Measurements from ENCODE around the gene LRMDA.
A peak's percentile ranks its signal among the peaks of the same experiment; 100 is the strongest.

GRCh38 chr10:75651417-75651816, 220.0 kb downstream of the LRMDA start:
- TF ChIP-seq, protein P1, sequence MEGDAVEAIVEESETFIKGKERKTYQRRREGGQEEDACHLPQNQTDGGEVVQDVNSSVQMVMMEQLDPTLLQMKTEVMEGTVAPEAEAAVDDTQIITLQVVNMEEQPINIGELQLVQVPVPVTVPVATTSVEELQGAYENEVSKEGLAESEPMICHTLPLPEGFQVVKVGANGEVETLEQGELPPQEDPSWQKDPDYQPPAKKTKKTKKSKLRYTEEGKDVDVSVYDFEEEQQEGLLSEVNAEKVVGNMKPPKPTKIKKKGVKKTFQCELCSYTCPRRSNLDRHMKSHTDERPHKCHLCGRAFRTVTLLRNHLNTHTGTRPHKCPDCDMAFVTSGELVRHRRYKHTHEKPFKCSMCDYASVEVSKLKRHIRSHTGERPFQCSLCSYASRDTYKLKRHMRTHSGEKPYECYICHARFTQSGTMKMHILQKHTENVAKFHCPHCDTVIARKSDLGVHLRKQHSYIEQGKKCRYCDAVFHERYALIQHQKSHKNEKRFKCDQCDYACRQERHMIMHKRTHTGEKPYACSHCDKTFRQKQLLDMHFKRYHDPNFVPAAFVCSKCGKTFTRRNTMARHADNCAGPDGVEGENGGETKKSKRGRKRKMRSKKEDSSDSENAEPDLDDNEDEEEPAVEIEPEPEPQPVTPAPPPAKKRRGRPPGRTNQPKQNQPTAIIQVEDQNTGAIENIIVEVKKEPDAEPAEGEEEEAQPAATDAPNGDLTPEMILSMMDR (conservative IDR thresholded peaks at IDR 0.05; ENCODE audit: low read depth, low read length) = 0 out of 2 replicates have a peak, but pooled peaks have one; percentile 20
- TF ChIP-seq EZH2 (IDR thresholded peaks at IDR 0.05; ENCODE audit: borderline replicate concordance, low read depth, low read length, poor library complexity, severe bottlenecking) = no peak
